Transverse colon (tissue), 4 donors: ENCODE data around the gene FOXP1. TPM values are rescaled to one million over a fixed set of nuclear protein-coding genes. Genes with fewer than 3 reads are reported as not detected.

Experiments
- DNase-seq: peaks from one replicate; pipeline ENCODE4 v3.0.0-alpha.2; 2019
- H3K27ac ChIP-seq, 4 donors: fragments of 200-600 bp; sonication (generic); 2 replicates each; pipeline ENCODE4 v1.5.1; 2016 to 2018; ENCODE audit warnings: inconsistent platforms in 4 of 4
- H3K27me3 ChIP-seq: fragments of 200-600 bp; sonication (generic); 2 replicates; pipeline ENCODE4 v1.5.1; 2017; ENCODE audit warnings: inconsistent platforms
- H3K36me3 ChIP-seq, 4 donors: fragments of 200-600 bp; sonication (generic); 2 replicates each; pipeline ENCODE4 v1.5.1; 2017 to 2019; ENCODE audit warnings: inconsistent platforms in 4 of 4
- H3K4me1 ChIP-seq, 4 donors: fragments of 200-600 bp; sonication (generic); 2 replicates each; pipeline ENCODE4 v1.5.1; 2017 to 2020; ENCODE audit warnings: inconsistent platforms in 4 of 4
- H3K4me3 ChIP-seq, 4 donors: fragments of 200-600 bp; sonication (generic); 1 replicate in 1 of 4; 2 replicates in 3 of 4; pipeline versions ENCODE4 v1.5.1 to v1.6.1; 2017 to 2019; ENCODE audit warnings: inconsistent platforms in 4 of 4
- H3K9me3 ChIP-seq, 2 donors: fragments of 200-600 bp; sonication (generic); 2 replicates each; pipeline ENCODE4 v1.5.1; 2017 to 2019; ENCODE audit warnings: inconsistent platforms in 2 of 2
- EP300 ChIP-seq: sonication (generic); formaldehyde crosslinking; IDR thresholded peaks from one replicate; pipeline ENCODE4 v1.6.1; 2017; ENCODE audit warnings: antibody characterized with exemption, low read depth
- POLR2A ChIP-seq: fragments of 450-650 bp; IDR thresholded peaks from one replicate; pipeline ENCODE4 v1.6.1; 2016; ENCODE audit warnings: antibody characterized with exemption, mild to moderate bottlenecking, moderate library complexity
- POLR2AphosphoS5 ChIP-seq, 3 donors: sonication (generic); formaldehyde crosslinking; IDR thresholded peaks; one replicate each; pipeline ENCODE4 v1.6.1; 2016; ENCODE audit warnings: antibody characterized with exemption in 3 of 3
- WGBS, 2 donors: methylation state at CpG; one replicate each; pipeline ENCODE4 v1.1.5; 2018; ENCODE audit warnings: low coverage in 1 of 2; 5-methylcytosine and 5-hydroxymethylcytosine counted together
- in situ Hi-C, 4 donors: fragments of 200-750 bp; cut with MboI; loops; one replicate each; pipeline versions ENCODE4 v1.15.0 to v1.15.1; 2017; ENCODE audit warnings: low sequenced_read_pairs in 3 of 4, low pct_ligation_motif_present in 1 of 4, low pct_unique_long_range_greater_than_20kb in 1 of 4
- intact Hi-C: fragments of 100-400 bp; cut with DNase I; formaldehyde crosslinking; loops from one replicate; pipeline ENCODE4 v1.15.1; 2023; ENCODE audit warnings: low total_unique reads
- total RNA-seq, 4 donors: library from RNA; depleted of rRNA; stranded (reverse); fragments of >200 nt; gene quantifications; one replicate each; pipeline ENCODE4 v1.1.0, GENCODE V29; 2016
- TF ChIP-seq, protein P1 (sequence below), 5 experiments: fragments of 200-600 bp in 3 of 5; fragments of 450-650 bp in 2 of 5; sonication (generic) in 3 of 5; IDR thresholded peaks; 1 replicate in 2 of 5; 2 replicates in 3 of 5; pipeline ENCODE4 v1.5.1; 2016 to 2017; ENCODE audit warnings: antibody characterized with exemption in 5 of 5, inconsistent platforms in 3 of 5, mild to moderate bottlenecking in 2 of 5, moderate library complexity in 1 of 5

Gene FOXP1
- total RNA-seq, 4 donors from 2014 or later: 102 to 260 (median 150) TPM

DNA sequence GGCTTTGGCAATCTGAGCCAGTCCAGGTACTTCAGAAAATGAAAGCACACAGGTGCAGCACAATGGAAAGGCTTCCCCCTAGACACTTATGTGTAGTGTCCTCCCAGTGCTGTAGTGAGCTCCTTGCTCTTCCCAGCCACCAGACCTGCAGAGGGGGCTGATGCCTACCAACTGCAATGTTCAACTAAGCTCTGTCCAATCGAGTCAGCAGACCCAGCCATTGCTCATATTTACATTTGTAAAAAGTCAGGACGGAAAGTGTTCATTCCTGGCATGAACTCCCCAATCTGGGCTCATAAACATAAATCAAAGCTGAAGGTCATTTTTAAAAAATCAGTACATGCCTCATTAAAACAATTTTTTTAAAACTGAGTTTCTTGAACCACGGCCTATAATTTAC, 73.0 kb downstream of the FOXP1 start:
- Histone ChIP-seq H3K36me3 (no peaks in the 10 kb centered on the region), H3K4me3 (no peak overlapping the region), H3K27me3 (no peaks in the 10 kb centered on the region), H3K4me1 (peaks cover 0 to 27% (median 9%) of the 10 kb centered on the region in 4 donors), H3K27ac (peak overlapping the region in 1 of 4 donors; percentile 48), H3K9me3 (no peaks in the 10 kb centered on the region)
- TF ChIP-seq POLR2A (no peak), POLR2AphosphoS5 (IDR thresholded peaks at IDR 0.05) (no peak), EP300 (no peak)
- TF ChIP-seq, protein P1, sequence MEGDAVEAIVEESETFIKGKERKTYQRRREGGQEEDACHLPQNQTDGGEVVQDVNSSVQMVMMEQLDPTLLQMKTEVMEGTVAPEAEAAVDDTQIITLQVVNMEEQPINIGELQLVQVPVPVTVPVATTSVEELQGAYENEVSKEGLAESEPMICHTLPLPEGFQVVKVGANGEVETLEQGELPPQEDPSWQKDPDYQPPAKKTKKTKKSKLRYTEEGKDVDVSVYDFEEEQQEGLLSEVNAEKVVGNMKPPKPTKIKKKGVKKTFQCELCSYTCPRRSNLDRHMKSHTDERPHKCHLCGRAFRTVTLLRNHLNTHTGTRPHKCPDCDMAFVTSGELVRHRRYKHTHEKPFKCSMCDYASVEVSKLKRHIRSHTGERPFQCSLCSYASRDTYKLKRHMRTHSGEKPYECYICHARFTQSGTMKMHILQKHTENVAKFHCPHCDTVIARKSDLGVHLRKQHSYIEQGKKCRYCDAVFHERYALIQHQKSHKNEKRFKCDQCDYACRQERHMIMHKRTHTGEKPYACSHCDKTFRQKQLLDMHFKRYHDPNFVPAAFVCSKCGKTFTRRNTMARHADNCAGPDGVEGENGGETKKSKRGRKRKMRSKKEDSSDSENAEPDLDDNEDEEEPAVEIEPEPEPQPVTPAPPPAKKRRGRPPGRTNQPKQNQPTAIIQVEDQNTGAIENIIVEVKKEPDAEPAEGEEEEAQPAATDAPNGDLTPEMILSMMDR (IDR thresholded peaks at IDR 0.05): no peak
- DNase-seq: no peak
- in situ Hi-C loops (no loop called here), intact Hi-C loops (no loop called here)
- WGBS, 2 donors: 48 to 55% methylated on average over 3 of the region's 3 CpGs

DNA sequence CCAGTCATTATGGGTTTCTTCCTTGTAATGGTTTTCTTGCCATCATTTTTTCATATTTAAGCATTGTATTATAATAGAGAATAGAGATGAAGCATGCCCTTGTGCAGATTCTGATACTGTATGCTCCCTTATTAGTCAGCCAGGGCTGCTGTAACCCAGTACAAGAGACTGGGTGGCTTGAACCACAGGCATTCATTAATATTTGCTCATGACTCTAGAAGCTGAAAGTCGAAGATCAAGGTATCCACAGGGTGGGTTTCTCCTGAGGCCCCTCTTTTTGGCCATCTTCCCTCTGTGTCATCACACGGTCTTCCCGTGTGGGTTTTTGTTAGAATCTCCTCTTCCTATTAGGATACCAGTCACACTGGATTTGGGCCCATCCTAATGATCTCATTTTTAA, 74.5 kb downstream of the FOXP1 start:
- peaks cover 0 to 22% (median 7%) of the 10 kb centered on the region in 4 donors for H3K4me1 ChIP-seq
- in situ Hi-C loops: no loop called here
- H3K4me3 ChIP-seq: no peak overlapping the region
- 92 to 94% methylated on average over 2 to 3 of the region's 3 CpGs for WGBS, 2 donors
- no peaks in the 10 kb centered on the region for H3K36me3 ChIP-seq
- TF ChIP-seq POLR2A: no peak
- TF ChIP-seq, protein P1 (IDR thresholded peaks at IDR 0.05): no peak
- no peak for TF ChIP-seq POLR2AphosphoS5 (IDR thresholded peaks at IDR 0.05)
- no peak for TF ChIP-seq EP300
- intact Hi-C loops: no loop called here
- H3K9me3 ChIP-seq: no peaks in the 10 kb centered on the region
- no peak overlapping the region for H3K27ac ChIP-seq
- no peaks in the 10 kb centered on the region for H3K27me3 ChIP-seq
- no peak for DNase-seq

DNA sequence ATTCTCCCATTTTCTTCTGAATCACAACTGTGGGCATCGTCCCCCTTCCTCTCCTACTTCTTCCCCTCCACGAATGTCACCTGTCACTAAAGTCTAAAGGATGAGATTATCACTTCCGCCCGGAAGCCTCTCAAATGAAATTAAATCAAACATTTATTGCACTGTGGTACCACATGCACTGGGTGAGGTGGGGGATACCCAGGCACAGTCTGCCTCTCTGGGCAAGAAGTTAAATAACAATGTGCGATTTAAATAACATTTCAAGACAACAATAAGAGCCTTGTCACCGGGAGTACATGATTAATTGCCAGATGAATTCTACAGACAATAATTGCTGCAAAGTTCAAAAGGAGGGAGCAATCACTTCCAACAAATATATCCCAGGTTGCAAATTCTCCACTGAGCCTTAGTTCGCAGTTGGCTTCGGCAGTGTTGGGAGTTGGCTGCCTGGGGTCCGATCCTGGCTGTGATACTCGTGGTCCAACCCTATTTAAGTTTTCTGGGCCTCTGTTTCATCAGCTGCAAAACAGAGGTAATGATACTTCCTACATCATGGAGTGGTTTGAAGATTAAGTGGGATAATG, 77.7 kb downstream of the FOXP1 start:
- Histone ChIP-seq H3K36me3 (no peaks in the 10 kb centered on the region), H3K4me3 (no peak overlapping the region)

DNA sequence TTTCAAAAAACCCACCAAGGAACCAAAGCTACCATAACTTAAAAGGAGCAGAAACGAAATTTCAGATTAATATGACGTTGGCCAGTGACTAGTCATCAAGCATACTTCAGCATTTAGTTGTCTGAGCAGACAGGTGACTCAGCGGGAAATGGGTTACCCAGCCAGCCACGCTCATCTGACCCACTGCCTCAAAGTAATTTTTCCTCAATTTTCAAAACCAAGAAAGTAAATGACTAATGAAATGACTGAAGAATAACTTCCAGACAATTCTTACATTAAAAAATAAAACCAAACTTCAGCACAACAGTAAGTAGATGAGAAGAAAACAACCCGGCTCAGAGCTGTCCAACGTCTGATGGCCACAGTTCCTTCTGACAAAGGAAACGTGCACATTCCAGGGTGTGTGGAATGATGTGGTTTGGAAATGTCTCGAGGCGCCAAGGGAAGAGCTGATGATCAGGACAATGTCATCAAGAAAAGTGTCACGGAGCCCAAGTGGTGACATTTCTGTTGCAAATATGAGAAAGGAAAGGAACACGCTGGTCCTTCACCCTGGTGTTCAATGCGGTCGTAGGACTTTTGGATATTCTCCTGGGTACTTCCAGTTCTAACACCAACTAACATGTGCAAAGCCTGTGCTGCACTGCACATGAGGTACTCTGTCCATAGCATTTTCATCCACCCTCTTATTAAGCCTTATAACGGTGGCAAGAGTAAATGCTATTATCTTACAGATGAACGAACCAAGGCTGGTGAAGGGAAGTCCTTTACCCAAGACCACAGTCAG, 79.1 kb downstream of the FOXP1 start:
- intact Hi-C loops (no loop called here), in situ Hi-C loops (no loop called here)
- 81 to 88% methylated on average over 9 to 15 of the region's 15 CpGs for WGBS, 2 donors
- TF ChIP-seq EP300 (no peak), POLR2A (no peak), POLR2AphosphoS5 (IDR thresholded peaks at IDR 0.05) (no peak)
- TF ChIP-seq, protein P1 (IDR thresholded peaks at IDR 0.05): no peak
- H3K36me3 ChIP-seq: no peaks in the 10 kb centered on the region
- no peaks in the 10 kb centered on the region for H3K4me1 ChIP-seq
- H3K9me3 ChIP-seq: no peaks in the 10 kb centered on the region
- no peak overlapping the region for H3K4me3 ChIP-seq
- H3K27me3 ChIP-seq: no peaks in the 10 kb centered on the region
- H3K27ac ChIP-seq: no peak overlapping the region
- no peak for DNase-seq

More for the DNA sequence above, 77.7 kb downstream of the FOXP1 start:
- Histone ChIP-seq H3K4me1 (peaks cover 0 to 6% (median 2%) of the 10 kb centered on the region in 4 donors), H3K9me3 (no peaks in the 10 kb centered on the region), H3K27me3 (no peaks in the 10 kb centered on the region), H3K27ac (no peak overlapping the region)
- DNase-seq: no peak
- TF ChIP-seq, protein P1 (IDR thresholded peaks at IDR 0.05): no peak
- no peak for TF ChIP-seq POLR2A
- TF ChIP-seq POLR2AphosphoS5 (IDR thresholded peaks at IDR 0.05): no peak
- no peak for TF ChIP-seq EP300
- intact Hi-C loops (no loop called here), in situ Hi-C loops (no loop called here)
- 88 to 93% methylated on average over 3 to 10 of the region's 10 CpGs for WGBS, 2 donors
